Renal cortex interstitium (tissue), 11 donors: ENCODE data around the gene BRIP1. TPM values are rescaled to one million over a fixed set of nuclear protein-coding genes. Genes with fewer than 3 reads are reported as not detected.
"Not testable (repeated sequence)": the region's sequence is repeated elsewhere in the genome, so short reads cannot be mapped to it uniquely, and the experiment has no call there.

Experiments
- DNase-seq, 11 donors: peaks; one replicate each; pipeline ENCODE4 v3.0.0-alpha.2; 2013; ENCODE audit warnings: low read depth in 9 of 11, low spot score in 4 of 11; ENCODE audit errors: extremely low read depth in 1 of 11
- polyA plus RNA-seq, 3 donors: library from polyadenylated mRNA; unstranded; fragments of 120-200 nt; gene quantifications; one replicate each; pipeline ENCODE4 v1.2.1, GENCODE V29; 2013; ENCODE audit not compliant: insufficient read length in 3 of 3

The BRIP1 gene
- polyA plus RNA-seq, 3 donors = 11.2 to 14.1 (median 12.4) TPM

DNA sequence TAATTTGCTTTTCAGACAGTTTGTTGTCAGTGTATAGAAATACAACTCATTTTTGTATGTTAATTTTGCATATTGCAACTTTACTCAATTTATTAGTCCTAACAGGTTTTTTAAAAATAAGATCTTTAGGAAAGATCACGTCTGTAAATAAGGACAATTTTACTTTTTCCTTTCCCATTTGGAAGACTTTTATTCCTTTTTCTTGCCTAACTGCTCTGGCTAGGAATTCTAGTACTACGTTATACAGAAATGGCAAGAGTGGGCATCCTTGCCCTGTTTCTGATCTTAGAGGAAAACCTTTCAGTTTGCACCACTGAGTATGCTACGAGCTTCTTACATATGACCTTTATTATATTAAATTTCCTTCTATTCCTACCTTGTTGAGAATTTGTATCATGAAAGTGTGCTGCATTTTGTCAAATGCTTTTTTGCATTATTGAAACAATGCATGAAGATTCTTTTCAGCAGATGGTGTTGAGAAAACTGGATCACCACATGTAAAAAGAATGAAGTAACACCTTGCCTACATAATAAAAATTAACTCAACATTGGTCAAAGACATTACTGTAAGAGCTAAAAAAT lies 113.4 kb downstream of the BRIP1 start:
- DNase-seq = no peak

- no peak for DNase-seq
These were observed 116.9 kb downstream of the BRIP1 start for GRCh38 chr17:61746248-61746985.

DNA sequence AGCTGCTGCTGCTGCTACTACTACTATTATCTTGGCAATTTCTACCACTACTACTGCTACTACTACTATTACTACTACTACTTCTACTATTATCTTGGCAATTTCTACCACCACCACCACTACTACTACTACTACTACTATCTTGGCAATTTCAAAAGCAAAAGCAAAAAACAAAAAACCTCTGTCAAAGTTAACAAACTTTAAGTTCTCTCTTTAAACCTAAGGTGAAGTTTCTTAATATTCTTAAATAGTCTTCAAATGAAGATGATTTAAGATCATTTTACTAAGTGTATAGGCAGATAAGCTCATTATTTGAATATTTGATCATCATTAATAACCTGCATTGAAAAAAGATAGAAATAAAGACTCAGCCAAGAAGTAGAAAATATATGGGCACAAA lies 118.5 kb downstream of the BRIP1 start:
- DNase-seq = no peak

- no peak for DNase-seq
These were observed 119.1 kb downstream of the BRIP1 start for GRCh38 chr17:61744252-61744651.

DNA sequence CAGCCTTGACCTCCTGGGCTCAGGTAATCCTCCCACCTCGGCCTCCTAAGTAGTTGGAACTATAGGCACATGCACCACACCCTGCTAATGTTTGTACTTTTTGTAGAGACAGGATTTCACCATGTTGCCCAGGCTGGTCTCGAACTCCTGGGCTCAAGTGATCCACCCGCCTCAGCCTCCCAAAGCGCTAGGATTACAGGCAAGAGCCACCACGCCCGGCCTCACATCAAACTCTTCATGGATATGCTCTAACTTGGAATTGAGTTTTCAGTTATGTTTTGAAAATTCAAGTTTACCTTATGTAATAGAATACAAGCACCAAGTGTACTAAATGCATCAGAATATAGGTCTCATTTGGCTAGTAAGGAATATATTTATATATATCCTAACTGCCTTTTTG lies 119.6 kb downstream of the BRIP1 start:
- no peak for DNase-seq

GRCh38 chr17:61739002-61739401 lies 124.3 kb downstream of the BRIP1 start:
- DNase-seq = no peak

DNA sequence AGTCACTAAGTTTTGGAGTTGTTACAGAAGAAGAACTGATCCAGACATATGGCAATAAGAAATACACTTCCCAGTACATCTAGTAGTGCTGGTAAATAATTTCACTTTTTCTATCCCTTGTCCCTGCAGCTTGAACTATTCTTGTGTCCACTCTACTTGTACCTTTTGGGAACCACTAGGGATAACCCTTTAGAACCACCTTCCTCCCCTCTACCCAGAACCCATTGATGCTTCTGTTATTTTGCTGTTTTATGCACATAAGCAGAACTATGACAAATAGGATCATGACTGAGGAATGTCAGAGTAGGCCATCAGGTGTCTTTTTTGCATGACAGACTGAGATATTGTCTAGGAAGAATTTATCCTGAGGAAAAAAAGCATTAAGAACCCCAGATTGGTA lies 125.1 kb downstream of the BRIP1 start:
- no peak for DNase-seq

DNA sequence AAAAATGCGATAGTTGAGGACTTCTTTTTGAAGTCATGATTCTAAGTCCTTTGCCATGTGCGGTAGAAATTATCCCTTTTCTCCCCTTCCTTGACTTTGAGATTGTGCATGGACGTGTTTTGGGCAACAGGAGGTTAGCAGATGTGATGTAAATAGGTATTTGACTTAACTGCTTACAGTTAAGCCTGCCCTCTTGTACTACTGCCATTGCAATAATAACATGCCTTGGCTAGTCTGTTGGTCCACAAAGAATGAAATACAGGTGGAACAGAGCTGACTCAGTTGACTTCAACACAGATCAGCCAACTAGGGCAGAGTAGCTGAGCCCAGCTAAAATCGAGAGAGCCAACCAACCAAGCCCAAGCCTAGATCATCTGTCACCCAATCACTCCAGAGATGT lies 125.5 kb downstream of the BRIP1 start:
- no peak for DNase-seq

GRCh38 chr17:61736438-61736837 lies 126.9 kb downstream of the BRIP1 start:
- no peak for DNase-seq

DNA sequence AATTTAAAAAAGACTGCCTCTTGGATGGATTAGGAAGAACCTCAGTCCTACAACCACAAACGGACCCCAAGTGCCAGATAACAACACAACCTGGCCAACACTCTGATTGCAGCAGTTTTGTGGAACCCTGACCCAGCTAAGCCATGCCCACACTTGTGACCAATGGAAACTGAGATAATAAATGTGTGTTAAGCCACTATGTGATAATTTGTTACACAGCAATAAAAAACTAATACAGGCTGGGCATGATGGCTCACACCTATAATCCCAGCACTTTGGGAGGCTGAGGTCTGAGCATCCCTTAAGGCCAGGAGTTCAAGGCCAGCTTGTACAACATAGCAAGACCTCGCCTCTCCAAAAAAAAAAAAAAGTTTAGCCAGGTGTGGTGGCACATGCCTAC lies 127.5 kb downstream of the BRIP1 start:
- DNase-seq = no peak

DNA sequence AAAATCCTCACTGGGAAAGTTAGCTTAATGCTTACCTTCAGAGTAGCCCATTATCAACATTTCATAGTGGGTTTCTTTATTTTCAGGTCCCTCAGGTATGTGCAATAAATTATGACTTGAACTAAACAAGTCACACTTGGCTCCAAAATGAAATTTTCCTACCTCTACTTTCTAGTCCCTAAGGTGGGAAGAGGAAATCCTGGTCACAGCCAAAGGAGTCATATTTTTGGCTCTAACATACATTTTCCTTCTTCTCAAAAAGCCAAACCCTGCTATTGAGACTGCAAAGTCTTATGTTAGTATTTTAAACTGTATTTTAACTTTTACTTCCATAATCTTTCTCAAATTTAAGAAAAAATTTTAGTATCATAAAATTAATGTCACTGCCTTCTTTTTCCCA lies 128.9 kb downstream of the BRIP1 start:
- DNase-seq = no peak

DNA sequence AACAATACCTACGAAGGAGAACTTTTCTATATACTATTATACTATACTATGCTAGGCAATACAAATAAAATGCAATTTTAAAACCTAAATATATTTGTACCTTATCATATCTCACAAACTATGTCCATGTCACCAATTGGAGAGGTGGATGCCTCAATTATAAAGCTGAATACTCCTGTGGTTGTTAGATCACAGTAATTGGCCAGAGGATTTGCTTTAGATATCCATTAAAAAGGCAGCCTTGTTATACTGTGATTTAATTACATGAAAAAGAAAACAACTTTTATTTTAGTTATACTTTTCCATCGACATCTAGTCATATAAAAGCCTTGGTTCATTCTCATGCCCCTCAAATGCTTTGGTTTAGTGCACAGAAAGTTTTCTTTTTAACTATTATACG lies 129.3 kb downstream of the BRIP1 start:
- DNase-seq = no peak

- DNase-seq = no peak
These were observed 130.3 kb downstream of the BRIP1 start for GRCh38 chr17:61733021-61733420.

GRCh38 chr17:61732169-61732568 lies 131.2 kb downstream of the BRIP1 start:
- DNase-seq = no peak

GRCh38 chr17:61731330-61731729 lies 132.0 kb downstream of the BRIP1 start:
- no peak for DNase-seq

GRCh38 chr17:61729690-61730268 lies 133.5 kb downstream of the BRIP1 start:
- DNase-seq = no peak

DNA sequence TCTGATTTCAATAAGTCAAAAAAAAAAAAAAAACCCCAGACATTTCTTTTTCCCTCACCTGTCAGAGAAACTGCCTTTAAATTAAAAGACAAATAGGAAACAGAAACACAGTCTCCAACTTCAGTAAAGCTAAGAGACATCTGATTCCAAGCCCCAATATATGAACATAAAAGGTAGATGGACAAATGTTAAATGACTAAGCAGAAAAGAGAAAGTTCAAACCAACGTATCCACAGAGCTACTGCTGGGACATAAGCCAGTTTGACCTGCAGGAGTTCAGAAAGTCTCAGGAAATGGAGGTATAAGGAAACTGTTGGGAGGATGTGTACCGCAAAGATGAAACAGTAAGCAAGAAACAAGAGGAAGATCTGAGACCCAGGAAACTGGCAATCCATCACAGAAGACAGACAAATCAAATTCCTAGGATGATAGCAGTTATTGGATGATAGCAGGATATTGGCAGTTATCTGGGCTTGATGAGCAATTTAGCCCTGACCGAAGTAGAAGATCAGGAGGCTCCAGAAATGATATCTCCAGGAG lies 135.0 kb downstream of the BRIP1 start:
- DNase-seq = no peak

GRCh38 chr17:61727798-61728197 lies 135.5 kb downstream of the BRIP1 start:
- DNase-seq = not testable (repeated sequence)

- DNase-seq = no peak
These were observed 136.4 kb downstream of the BRIP1 start for GRCh38 chr17:61726977-61727376.

DNA sequence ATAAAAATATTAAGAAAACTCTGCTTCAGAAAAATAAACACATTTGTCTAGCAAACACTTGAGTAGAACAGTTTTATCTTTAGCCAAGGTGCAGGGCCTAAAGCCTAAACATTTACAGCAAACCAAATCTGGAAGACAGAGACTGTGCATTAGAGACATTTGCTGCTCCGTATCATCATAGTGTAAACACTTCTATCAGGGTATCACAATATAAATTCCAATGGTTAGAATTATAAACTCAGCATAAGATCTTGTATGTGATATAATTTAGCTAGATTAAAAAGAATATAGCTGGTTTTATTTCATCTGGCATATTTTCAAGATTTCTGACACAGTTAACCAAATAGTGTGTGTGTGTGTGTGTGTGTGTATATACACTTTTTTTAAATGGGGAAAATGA lies 138.6 kb downstream of the BRIP1 start:
- no peak for DNase-seq
